Spleen (tissue), 7 donors: ENCODE results near the gene ZNF442.
"Not testable (repeated sequence)": the region's sequence is repeated elsewhere in the genome, so short reads cannot be mapped to it uniquely, and the experiment has no call there.

ENCODE experiments used
- POLR2AphosphoS5 ChIP-seq, 3 donors: sonication (generic); formaldehyde crosslinking; IDR thresholded peaks; one replicate each; pipeline ENCODE4 v1.5.1; 2017; ENCODE audit warnings: antibody characterized with exemption in 3 of 3
- TF ChIP-seq, protein P1 (sequence below), 11 experiments: fragments of 200-600 bp in 7 of 11; fragments of 450-650 bp in 4 of 11; sonication (generic) in 4 of 11; IDR thresholded peaks in 8 of 11; conservative IDR thresholded peaks in 3 of 11; 1 replicate in 7 of 11; 2 replicates in 4 of 11; pipeline versions ENCODE4 v1.4.0 to v1.8.0; 2016 to 2021; ENCODE audit warnings: antibody characterized with exemption in 11 of 11, inconsistent platforms in 4 of 11, mild to moderate bottlenecking in 1 of 11
- donor health status: DM: no; HTN: no; CAD: no; lungs with moderate emphysema.
- donor health status: DM: no; HTN: no; CAD: no.
- donor health status: DM: no; HTN: no; CAD: no.

DNA sequence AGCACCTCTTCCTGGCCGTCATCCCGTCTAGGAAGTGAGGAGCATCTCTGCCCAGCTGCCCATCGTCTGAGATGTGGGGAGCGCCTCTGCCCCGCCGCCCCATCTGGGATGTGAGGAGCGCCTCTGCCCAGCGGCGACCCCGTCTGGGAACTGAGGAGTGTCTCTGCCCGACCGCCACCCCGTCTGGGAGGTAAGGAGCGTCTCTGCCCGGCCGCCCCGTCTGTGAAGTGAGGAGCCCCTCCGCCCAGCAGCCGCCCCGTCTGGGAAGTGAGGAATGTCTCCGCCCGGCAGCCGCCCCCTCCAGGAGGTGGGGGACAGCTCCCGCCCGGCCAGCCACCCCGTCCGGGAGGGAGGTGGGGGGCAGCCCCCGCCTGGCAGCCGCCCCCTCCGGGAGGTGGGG is 3.2 kb downstream of the ZNF442 start:
- TF ChIP-seq POLR2AphosphoS5 (IDR thresholded peaks at IDR 0.05): not testable (repeated sequence)
- TF ChIP-seq, protein P1, sequence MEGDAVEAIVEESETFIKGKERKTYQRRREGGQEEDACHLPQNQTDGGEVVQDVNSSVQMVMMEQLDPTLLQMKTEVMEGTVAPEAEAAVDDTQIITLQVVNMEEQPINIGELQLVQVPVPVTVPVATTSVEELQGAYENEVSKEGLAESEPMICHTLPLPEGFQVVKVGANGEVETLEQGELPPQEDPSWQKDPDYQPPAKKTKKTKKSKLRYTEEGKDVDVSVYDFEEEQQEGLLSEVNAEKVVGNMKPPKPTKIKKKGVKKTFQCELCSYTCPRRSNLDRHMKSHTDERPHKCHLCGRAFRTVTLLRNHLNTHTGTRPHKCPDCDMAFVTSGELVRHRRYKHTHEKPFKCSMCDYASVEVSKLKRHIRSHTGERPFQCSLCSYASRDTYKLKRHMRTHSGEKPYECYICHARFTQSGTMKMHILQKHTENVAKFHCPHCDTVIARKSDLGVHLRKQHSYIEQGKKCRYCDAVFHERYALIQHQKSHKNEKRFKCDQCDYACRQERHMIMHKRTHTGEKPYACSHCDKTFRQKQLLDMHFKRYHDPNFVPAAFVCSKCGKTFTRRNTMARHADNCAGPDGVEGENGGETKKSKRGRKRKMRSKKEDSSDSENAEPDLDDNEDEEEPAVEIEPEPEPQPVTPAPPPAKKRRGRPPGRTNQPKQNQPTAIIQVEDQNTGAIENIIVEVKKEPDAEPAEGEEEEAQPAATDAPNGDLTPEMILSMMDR (IDR thresholded peaks at IDR 0.05 in 8 of 11, conservative IDR thresholded peaks at IDR 0.05 in 3 of 11): not testable (repeated sequence)
